ENCODE results near the gene TRIM66.

TRIM66 gene

GRCh38 chr11:8649361-8649760 is 33.1 kb downstream of the TRIM66 start:
- Histone ChIP-seq H3K4me3 (replicated peaks; ENCODE audit: insufficient read depth, low read length) (no peak overlapping the region), H3K27ac (replicated peaks) (no peak overlapping the region), H3K27me3 (ENCODE audit: insufficient read depth, poor library complexity, severe bottlenecking) (no peaks in the 10 kb centered on the region)
- TF ChIP-seq POLR2AphosphoS5 (IDR thresholded peaks at IDR 0.05; ENCODE audit: low read depth) (no peak), SPI1 (IDR thresholded peaks at IDR 0.05; ENCODE audit: borderline replicate concordance, low read depth) (no peak), GABPA (IDR thresholded peaks at IDR 0.05; ENCODE audit: low read depth) (no peak), CTCF (IDR thresholded peaks at IDR 0.05; ENCODE audit: insufficient read depth, low read length) (no peak), REST (IDR thresholded peaks at IDR 0.05; ENCODE audit: insufficient replicate concordance, low read depth) (no peak)
- DNase-seq (ENCODE audit: low read depth in 1 of 2, low spot score in 1 of 2): no peak

GRCh38 chr11:8646873-8647272 is 35.6 kb downstream of the TRIM66 start:
- TF ChIP-seq REST (IDR thresholded peaks at IDR 0.05; ENCODE audit: insufficient replicate concordance, low read depth) (no peak), SPI1 (IDR thresholded peaks at IDR 0.05; ENCODE audit: borderline replicate concordance, low read depth) (no peak), CTCF (IDR thresholded peaks at IDR 0.05; ENCODE audit: insufficient read depth, low read length) (no peak), GABPA (IDR thresholded peaks at IDR 0.05; ENCODE audit: low read depth) (no peak), POLR2AphosphoS5 (IDR thresholded peaks at IDR 0.05; ENCODE audit: low read depth) (no peak)
- Histone ChIP-seq H3K27ac (replicated peaks) (no peak overlapping the region), H3K4me3 (replicated peaks; ENCODE audit: insufficient read depth, low read length) (no peak overlapping the region), H3K27me3 (ENCODE audit: insufficient read depth, poor library complexity, severe bottlenecking) (no peaks in the 10 kb centered on the region)
- DNase-seq (ENCODE audit: low read depth in 1 of 2, low spot score in 1 of 2): no peak

- DNase-seq (ENCODE audit: low read depth in 1 of 2, low spot score in 1 of 2): no peak
- no peak overlapping the region for H3K27ac ChIP-seq (replicated peaks)
- TF ChIP-seq REST (IDR thresholded peaks at IDR 0.05; ENCODE audit: insufficient replicate concordance, low read depth) (no peak), GABPA (IDR thresholded peaks at IDR 0.05; ENCODE audit: low read depth) (no peak), CTCF (IDR thresholded peaks at IDR 0.05; ENCODE audit: insufficient read depth, low read length) (no peak), POLR2AphosphoS5 (IDR thresholded peaks at IDR 0.05; ENCODE audit: low read depth) (no peak), SPI1 (IDR thresholded peaks at IDR 0.05; ENCODE audit: borderline replicate concordance, low read depth) (no peak)
- no peaks in the 10 kb centered on the region for H3K27me3 ChIP-seq (ENCODE audit: insufficient read depth, poor library complexity, severe bottlenecking)
- no peak overlapping the region for H3K4me3 ChIP-seq (replicated peaks; ENCODE audit: insufficient read depth, low read length)
Measured at GRCh38 chr11:8642196-8642841, 40.1 kb downstream of the TRIM66 start.

Data from HL-60 (cell line).